GM23338 (cell line): ENCODE measurements around the gene KRTAP5-2. TPM values are rescaled to one million over a fixed set of nuclear protein-coding genes. Genes with fewer than 3 reads are reported as not detected.

Experiments
- ATAC-seq: fragments of 200-7000 bp; cut with Tn5 transposase; 3 replicates; pipeline ENCODE4 v1.9.1; 2020
- DNase-seq: peaks from one replicate; pipeline ENCODE4 v3.0.0-alpha.2; 2015; ENCODE audit warnings: low spot score
- H2AFZ ChIP-seq: fragments of 200-600 bp; sonication (generic); 2 replicates; pipeline ENCODE4 v1.8.0; 2016; ENCODE audit warnings: antibody characterized with exemption, mild to moderate bottlenecking, moderate library complexity
- H3F3A ChIP-seq: fragments of 200-600 bp; sonication (generic); replicated peaks from 2 replicates; pipeline ENCODE4 v1.8.0; 2017; ENCODE audit warnings: antibody characterized with exemption, mixed run types, low read depth
- H3K27ac ChIP-seq: fragments of 200-600 bp; sonication (generic); 2 replicates; pipeline ENCODE4 v1.6.1; 2016; ENCODE audit warnings: low read depth
- H3K27me3 ChIP-seq: fragments of 200-600 bp; sonication (generic); 2 replicates; pipeline ENCODE4 v1.8.0; 2016; ENCODE audit warnings: mild to moderate bottlenecking, mixed run types, moderate library complexity; ENCODE audit not compliant: insufficient read depth
- H3K36me3 ChIP-seq: fragments of 200-600 bp; sonication (generic); 2 replicates; pipeline ENCODE4 v1.8.0; 2016; ENCODE audit warnings: mild to moderate bottlenecking; ENCODE audit not compliant: insufficient read depth
- H3K4me1 ChIP-seq: fragments of 200-600 bp; sonication (generic); 2 replicates; pipeline ENCODE4 v1.8.0; 2016; ENCODE audit warnings: mild to moderate bottlenecking, moderate library complexity; ENCODE audit not compliant: insufficient read depth
- H3K4me2 ChIP-seq: fragments of 200-600 bp; sonication (generic); 2 replicates; pipeline ENCODE4 v1.7.1; 2017; ENCODE audit warnings: mixed run types
- H3K4me3 ChIP-seq: fragments of 200-600 bp; sonication (generic); 2 replicates; pipeline ENCODE4 v1.6.1; 2016; ENCODE audit warnings: mixed run types
- H3K79me2 ChIP-seq: fragments of 200-600 bp; sonication (generic); replicated peaks from 2 replicates; pipeline ENCODE4 v1.8.0; 2017; ENCODE audit warnings: mild to moderate bottlenecking; ENCODE audit not compliant: insufficient read depth
- H3K9me2 ChIP-seq: fragments of 200-600 bp; sonication (generic); 2 replicates; pipeline ENCODE4 v1.8.0; 2017; ENCODE audit not compliant: insufficient read depth
- H4K20me1 ChIP-seq: fragments of 200-600 bp; sonication (generic); replicated peaks from 2 replicates; pipeline ENCODE4 v1.8.0; 2017; ENCODE audit warnings: mild to moderate bottlenecking; ENCODE audit not compliant: insufficient read depth
- H3K27ac Mint-ChIP-seq: 2 replicates; pipeline ENCODE4 v1.8.0; 2020; ENCODE audit warnings: inconsistent platforms, mild to moderate bottlenecking, moderate library complexity, mixed read lengths
- H3K27me3 Mint-ChIP-seq: 3 replicates; pipeline ENCODE4 v1.8.0; 2022; ENCODE audit warnings: low read depth, mild to moderate bottlenecking, moderate library complexity, mixed read lengths, inconsistent platforms; ENCODE audit not compliant: insufficient read depth, poor library complexity
- H3K36me3 Mint-ChIP-seq: 3 replicates; pipeline ENCODE4 v1.8.0; 2021; ENCODE audit warnings: low read depth, mild to moderate bottlenecking, inconsistent platforms, moderate library complexity, mixed read lengths
- H3K4me1 Mint-ChIP-seq: 3 replicates; pipeline ENCODE4 v1.8.0; 2020; ENCODE audit warnings: mild to moderate bottlenecking, inconsistent platforms, mixed read lengths
- H3K4me3 Mint-ChIP-seq: 3 replicates; pipeline ENCODE4 v1.8.0; 2021; ENCODE audit warnings: moderate library complexity, mild to moderate bottlenecking, inconsistent platforms, mixed read lengths
- H3K9me3 Mint-ChIP-seq: 3 replicates; pipeline ENCODE4 v1.8.0; 2020; ENCODE audit warnings: moderate library complexity, mild to moderate bottlenecking, inconsistent platforms, mixed read lengths
- CREB1 ChIP-seq: fragments of 250-450 bp; sonication (Bioruptor Pico); IDR thresholded peaks from 2 replicates; pipeline ENCODE4 v1.5.0; 2020; ENCODE audit warnings: low read depth, mild to moderate bottlenecking, moderate library complexity
- polyA plus RNA-seq: library from polyadenylated mRNA; unstranded; fragments of >200 nt; fragmentation: Nextera tagmentation; extraction: Ambion mirVana; gene quantifications from 2 replicates; pipeline ENCODE4 v1.2.1, GENCODE V29; 2016
- total RNA-seq: library from RNA; depleted of rRNA; stranded (reverse); fragments of >200 nt; shearing (Covaris generic); gene quantifications from 2 replicates; pipeline ENCODE4 v1.2.3, GENCODE V29; 2014
- TF ChIP-seq, protein P1 (sequence below): IDR thresholded peaks from one replicate; pipeline ENCODE4 v1.6.1; 2018; ENCODE audit warnings: antibody characterized with exemption; ENCODE audit not compliant: unreplicated experiment
- TF ChIP-seq, protein P2 (sequence below), 2 experiments: fragments of 200-600 bp in 1 of 2; sonication (generic) in 1 of 2; conservative IDR thresholded peaks; 2 replicates each; pipeline versions ENCODE4 v1.5.1 to v1.6.1; 2016 to 2017; ENCODE audit warnings: antibody characterized with exemption in 2 of 2, low read depth in 2 of 2, mild to moderate bottlenecking in 2 of 2, moderate library complexity in 1 of 2

KRTAP5-2 gene
- total and polyA plus RNA-seq, 2 experiments from 2014 or later: not detected

DNA sequence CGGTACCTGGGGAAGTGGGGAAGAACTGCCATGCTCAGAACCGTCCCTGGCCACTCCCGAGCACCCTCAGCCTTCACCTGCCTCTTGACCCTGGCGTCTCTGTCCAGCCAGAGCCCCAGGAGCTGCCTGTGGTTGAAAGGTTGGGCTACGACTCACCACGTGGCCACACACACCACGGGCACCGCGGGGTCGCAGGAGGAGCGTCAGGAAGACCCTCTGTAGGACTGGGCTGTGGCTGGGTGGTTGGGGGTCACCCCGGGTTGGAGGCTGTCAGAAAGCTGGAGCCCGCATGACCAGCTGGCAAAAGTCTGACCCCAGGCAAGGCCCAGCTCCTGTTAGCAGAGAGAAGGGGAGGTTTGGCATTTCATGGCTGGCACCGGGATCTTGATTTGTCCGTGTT, 43.0 kb upstream of the KRTAP5-2 start:
- Mint-ChIP-seq H3K27me3 (peaks cover 8% of the 10 kb centered on the region), H3K4me3 (no peak overlapping the region), H3K4me1 (peaks cover 5% of the 10 kb centered on the region; the same call in 2 of the 3 replicates), H3K9me3 (no peaks in the 10 kb centered on the region), H3K27ac (no peak overlapping the region), H3K36me3 (no peaks in the 10 kb centered on the region)
- no peaks in the 10 kb centered on the region for H3K79me2 ChIP-seq
- TF ChIP-seq, protein P1, sequence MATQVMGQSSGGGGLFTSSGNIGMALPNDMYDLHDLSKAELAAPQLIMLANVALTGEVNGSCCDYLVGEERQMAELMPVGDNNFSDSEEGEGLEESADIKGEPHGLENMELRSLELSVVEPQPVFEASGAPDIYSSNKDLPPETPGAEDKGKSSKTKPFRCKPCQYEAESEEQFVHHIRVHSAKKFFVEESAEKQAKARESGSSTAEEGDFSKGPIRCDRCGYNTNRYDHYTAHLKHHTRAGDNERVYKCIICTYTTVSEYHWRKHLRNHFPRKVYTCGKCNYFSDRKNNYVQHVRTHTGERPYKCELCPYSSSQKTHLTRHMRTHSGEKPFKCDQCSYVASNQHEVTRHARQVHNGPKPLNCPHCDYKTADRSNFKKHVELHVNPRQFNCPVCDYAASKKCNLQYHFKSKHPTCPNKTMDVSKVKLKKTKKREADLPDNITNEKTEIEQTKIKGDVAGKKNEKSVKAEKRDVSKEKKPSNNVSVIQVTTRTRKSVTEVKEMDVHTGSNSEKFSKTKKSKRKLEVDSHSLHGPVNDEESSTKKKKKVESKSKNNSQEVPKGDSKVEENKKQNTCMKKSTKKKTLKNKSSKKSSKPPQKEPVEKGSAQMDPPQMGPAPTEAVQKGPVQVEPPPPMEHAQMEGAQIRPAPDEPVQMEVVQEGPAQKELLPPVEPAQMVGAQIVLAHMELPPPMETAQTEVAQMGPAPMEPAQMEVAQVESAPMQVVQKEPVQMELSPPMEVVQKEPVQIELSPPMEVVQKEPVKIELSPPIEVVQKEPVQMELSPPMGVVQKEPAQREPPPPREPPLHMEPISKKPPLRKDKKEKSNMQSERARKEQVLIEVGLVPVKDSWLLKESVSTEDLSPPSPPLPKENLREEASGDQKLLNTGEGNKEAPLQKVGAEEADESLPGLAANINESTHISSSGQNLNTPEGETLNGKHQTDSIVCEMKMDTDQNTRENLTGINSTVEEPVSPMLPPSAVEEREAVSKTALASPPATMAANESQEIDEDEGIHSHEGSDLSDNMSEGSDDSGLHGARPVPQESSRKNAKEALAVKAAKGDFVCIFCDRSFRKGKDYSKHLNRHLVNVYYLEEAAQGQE: no peak
- H3K36me3 ChIP-seq: no peaks in the 10 kb centered on the region
- DNase-seq (no peak), ATAC-seq (no peak)
- H3K27me3 ChIP-seq: no peaks in the 10 kb centered on the region
- H4K20me1 ChIP-seq: no peaks in the 10 kb centered on the region
- no peak overlapping the region for H3K4me3 ChIP-seq
- H3K27ac ChIP-seq: no peak overlapping the region
- H3K4me1 ChIP-seq: no peaks in the 10 kb centered on the region
- H3K4me2 ChIP-seq: no peak overlapping the region
- no peak overlapping the region for H2AFZ ChIP-seq
- no peaks in the 10 kb centered on the region for H3K9me2 ChIP-seq
- no peaks in the 10 kb centered on the region for H3F3A ChIP-seq

DNA sequence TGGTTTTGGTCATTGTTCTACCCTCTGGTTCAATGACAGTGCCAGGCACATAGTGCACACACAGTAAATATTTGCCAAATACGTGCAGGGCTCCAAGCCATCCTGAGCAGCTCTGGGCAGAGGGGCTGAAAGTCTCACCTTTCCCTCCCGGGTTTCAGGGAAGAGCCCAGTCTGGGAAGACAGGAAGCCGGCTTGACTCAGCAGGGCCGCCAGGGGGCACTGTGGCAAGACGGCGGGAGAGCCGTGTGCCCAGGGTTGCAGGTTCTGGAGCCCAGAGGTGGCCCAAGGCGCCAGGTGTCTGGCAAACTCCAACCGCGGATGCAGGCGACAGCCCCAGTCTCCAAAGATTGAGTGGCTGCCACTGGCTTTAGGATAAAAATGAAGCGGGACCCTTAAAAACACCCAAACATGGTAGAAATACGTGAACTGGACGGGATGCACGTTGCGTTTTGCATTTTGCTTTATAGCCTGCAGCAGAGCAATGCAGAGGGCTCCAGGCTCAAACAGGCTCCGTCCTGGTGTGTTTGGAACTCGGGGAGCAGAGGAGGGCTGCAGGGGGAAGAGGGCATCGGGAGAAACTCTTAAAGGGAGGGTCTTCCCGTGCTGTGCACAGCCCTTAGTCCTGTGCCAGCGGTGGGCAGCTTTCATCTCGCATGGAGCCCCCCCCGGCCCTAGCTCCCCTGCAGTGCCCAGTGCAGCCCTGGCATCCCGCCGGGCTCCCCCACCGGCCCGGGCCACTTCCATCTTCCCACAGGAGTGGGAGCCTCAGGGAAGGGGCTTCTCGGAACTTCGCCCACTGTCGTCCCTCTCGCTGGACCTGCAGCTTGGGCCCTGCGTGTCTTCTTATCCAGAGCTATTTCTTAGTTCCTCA, 42.2 kb upstream of the KRTAP5-2 start:
- H3K4me3 Mint-ChIP-seq: no peak overlapping the region
- no peaks in the 10 kb centered on the region for H3K9me3 Mint-ChIP-seq

More for the DNA sequence above, 42.2 kb upstream of the KRTAP5-2 start:
- Mint-ChIP-seq H3K4me1 (peaks cover 5% of the 10 kb centered on the region; the same call in 2 of the 3 replicates), H3K27me3 (peaks cover 12% of the 10 kb centered on the region), H3K36me3 (no peaks in the 10 kb centered on the region), H3K27ac (no peak overlapping the region)
- Histone ChIP-seq H3K4me2 (no peak overlapping the region), H3K9me2 (no peaks in the 10 kb centered on the region), H3F3A (no peaks in the 10 kb centered on the region), H3K27me3 (no peaks in the 10 kb centered on the region), H2AFZ (peak overlapping the region; percentile 86; the same call in 1 of the 2 replicates), H3K79me2 (no peaks in the 10 kb centered on the region), H3K4me3 (no peak overlapping the region), H3K27ac (no peak overlapping the region), H4K20me1 (no peaks in the 10 kb centered on the region), H3K36me3 (no peaks in the 10 kb centered on the region), H3K4me1 (no peaks in the 10 kb centered on the region)
- peak; percentile 87 for DNase-seq
- no peak for TF ChIP-seq CREB1 (CRISPR knock-in tag)
- TF ChIP-seq, protein P2, sequence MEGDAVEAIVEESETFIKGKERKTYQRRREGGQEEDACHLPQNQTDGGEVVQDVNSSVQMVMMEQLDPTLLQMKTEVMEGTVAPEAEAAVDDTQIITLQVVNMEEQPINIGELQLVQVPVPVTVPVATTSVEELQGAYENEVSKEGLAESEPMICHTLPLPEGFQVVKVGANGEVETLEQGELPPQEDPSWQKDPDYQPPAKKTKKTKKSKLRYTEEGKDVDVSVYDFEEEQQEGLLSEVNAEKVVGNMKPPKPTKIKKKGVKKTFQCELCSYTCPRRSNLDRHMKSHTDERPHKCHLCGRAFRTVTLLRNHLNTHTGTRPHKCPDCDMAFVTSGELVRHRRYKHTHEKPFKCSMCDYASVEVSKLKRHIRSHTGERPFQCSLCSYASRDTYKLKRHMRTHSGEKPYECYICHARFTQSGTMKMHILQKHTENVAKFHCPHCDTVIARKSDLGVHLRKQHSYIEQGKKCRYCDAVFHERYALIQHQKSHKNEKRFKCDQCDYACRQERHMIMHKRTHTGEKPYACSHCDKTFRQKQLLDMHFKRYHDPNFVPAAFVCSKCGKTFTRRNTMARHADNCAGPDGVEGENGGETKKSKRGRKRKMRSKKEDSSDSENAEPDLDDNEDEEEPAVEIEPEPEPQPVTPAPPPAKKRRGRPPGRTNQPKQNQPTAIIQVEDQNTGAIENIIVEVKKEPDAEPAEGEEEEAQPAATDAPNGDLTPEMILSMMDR (conservative IDR thresholded peaks at IDR 0.05; ENCODE audit: low read depth in 2 of 2): peak; percentile 86 to 91
- peak; percentile 96 for ATAC-seq
